ENCODE measurements around the gene NDUFS3.
"Not testable (repeated sequence)": the region's sequence is repeated elsewhere in the genome, so short reads cannot be mapped to it uniquely, and the experiment has no call there.

NDUFS3 gene

GRCh38 chr11:47536915-47537314, 42.0 kb upstream of the NDUFS3 start:
- peak overlapping the region; percentile 63 for H3K27ac ChIP-seq
- TF ChIP-seq CTCF (conservative IDR thresholded peaks at IDR 0.05), result no peak

DNA sequence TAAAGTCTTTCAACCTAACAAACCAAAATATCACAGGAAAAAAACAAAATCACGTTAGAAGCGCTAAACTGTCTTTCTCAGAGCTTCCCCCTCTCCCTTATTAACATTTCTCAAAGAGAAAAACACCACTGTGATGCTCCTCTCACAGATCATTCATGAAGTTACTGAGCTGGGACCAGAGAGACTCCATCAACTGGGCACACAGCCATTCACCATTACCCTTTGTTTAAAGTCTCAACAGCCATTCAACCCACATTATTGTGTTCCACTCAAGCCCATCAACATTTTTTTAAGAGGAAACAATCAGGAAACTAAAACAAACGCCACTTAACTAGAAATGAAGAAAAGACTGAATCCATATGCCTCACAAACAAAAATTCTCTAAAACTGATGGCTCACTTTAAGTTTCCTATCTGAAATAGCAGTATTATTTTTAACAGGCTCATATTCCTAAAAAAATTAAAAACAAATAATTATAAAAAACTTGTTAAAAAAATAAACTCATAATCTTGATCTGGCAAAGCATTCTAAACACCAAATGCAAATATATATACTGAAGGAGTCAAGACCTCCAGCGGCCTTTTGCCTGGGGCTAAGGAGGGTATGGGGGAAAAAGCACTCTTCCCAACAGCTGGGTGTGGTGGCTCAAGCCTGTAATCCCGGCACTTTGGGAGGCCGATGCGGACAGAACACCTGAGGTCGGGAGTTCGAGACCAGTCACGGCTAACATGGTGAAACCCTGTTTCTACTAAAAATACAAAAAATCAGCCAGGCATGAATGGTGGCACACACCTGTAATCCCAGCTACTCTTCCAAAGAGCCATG, 39.9 kb upstream of the NDUFS3 start:
- peak overlapping the region; percentile 63 for H3K27ac ChIP-seq
- TF ChIP-seq CTCF (conservative IDR thresholded peaks at IDR 0.05), result no peak

GRCh38 chr11:47539681-47540039, 39.2 kb upstream of the NDUFS3 start:
- TF ChIP-seq CTCF (conservative IDR thresholded peaks at IDR 0.05), result no peak
- H3K27ac ChIP-seq, result peak overlapping the region; percentile 63

- H3K27ac ChIP-seq, result no peak overlapping the region
- no peak for TF ChIP-seq CTCF (conservative IDR thresholded peaks at IDR 0.05)
These were observed 37.8 kb upstream of the NDUFS3 start for GRCh38 chr11:47541070-47541469.

- H3K27ac ChIP-seq, result no peak overlapping the region
- TF ChIP-seq CTCF (conservative IDR thresholded peaks at IDR 0.05), result no peak
These were observed 33.6 kb upstream of the NDUFS3 start for GRCh38 chr11:47545298-47545697.

- H3K27ac ChIP-seq, result not testable (repeated sequence)
These were observed 32.6 kb upstream of the NDUFS3 start for GRCh38 chr11:47546274-47546673.

GRCh38 chr11:47550288-47551047, 28.4 kb upstream of the NDUFS3 start:
- peak overlapping the region; percentile 87; the same call in 1 of the 2 replicates for H3K27ac ChIP-seq
- no peak for TF ChIP-seq CTCF (conservative IDR thresholded peaks at IDR 0.05)

DNA sequence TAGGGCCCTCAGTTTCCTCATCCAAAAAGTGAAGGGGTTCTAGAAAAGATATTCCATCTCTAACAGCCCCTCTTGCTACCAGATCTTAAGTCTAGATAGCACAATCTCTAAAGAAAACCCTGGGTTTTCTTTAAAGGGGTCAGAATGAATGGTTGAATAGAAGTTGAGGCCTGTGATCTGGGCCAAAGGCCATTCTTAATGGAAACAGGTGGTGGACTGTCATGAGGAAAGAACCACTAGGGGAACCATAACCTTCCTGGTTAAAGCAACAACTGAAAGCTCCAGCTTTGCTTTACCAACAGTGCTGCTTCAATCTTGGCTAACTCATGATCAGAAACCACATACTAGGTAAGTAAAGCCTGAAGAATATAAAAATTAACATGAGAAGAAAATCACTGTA, 27.8 kb upstream of the NDUFS3 start:
- peak overlapping the region; percentile 87 for H3K27ac ChIP-seq
- TF ChIP-seq CTCF (conservative IDR thresholded peaks at IDR 0.05), result peak; percentile 28; the same call in 1 of the 2 replicates

Measured in VCaP (cell line).